Erythroblast (primary cell): Measurements from ENCODE around the gene PGRMC1.
"Not testable (repeated sequence)": the region's sequence is repeated elsewhere in the genome, so short reads cannot be mapped to it uniquely, and the experiment has no call there.

Experiments
- GATA1 ChIP-seq: IDR thresholded peaks from 2 replicates; pipeline ENCODE4 v1.6.1; 2011; ENCODE audit warnings: low read depth, mild to moderate bottlenecking, control low read depth, low read length, moderate library complexity
- POLR2A ChIP-seq: IDR thresholded peaks from 2 replicates; pipeline ENCODE4 v1.6.1; 2011; ENCODE audit warnings: mild to moderate bottlenecking, low read length

GRCh38 chrX:119210931-119211648, 25.0 kb upstream of the PGRMC1 start:
- not testable (repeated sequence) for TF ChIP-seq POLR2A, GATA1
